ENCODE data around the gene OR6S1. TPM values are rescaled to one million over a fixed set of nuclear protein-coding genes. Genes with fewer than 3 reads are reported as not detected.

The OR6S1 gene
- total and polyA plus RNA-seq, 4 donors: not detected

- Histone ChIP-seq H3K27ac (ENCODE audit: low read depth in 1 of 2, low read length in 2 of 2) (no peak overlapping the region), H3K27me3 (ENCODE audit: control insufficient read depth in 4 of 4, insufficient read depth in 4 of 4, low read length in 3 of 4) (peaks cover 0 to 29% (median 14%) of the 10 kb centered on the region in 4 donors), H3K9ac (ENCODE audit: low read depth in 1 of 2, low read length in 2 of 2) (no peak overlapping the region), H3K4me1 (ENCODE audit: control insufficient read depth in 4 of 4, insufficient read depth in 4 of 4, low read length in 3 of 4) (peaks cover 3 to 15% (median 7%) of the 10 kb centered on the region in 4 donors), H3K36me3 (ENCODE audit: control insufficient read depth in 4 of 4, insufficient read depth in 3 of 4, low read depth in 1 of 4, low read length in 3 of 4) (no peaks in the 10 kb centered on the region), H3K4me3 (ENCODE audit: low read depth in 1 of 3, low read length in 3 of 3) (no peak overlapping the region), H3K9me3 (ENCODE audit: control insufficient read depth in 4 of 4, low read length in 3 of 4) (peaks cover 0 to 2% (median 0%) of the 10 kb centered on the region in 4 donors)
- WGBS: 46% methylated on average over 10 of the region's 10 CpGs
- DNase-seq (ENCODE audit: low spot score): no peak
- no peak for TF ChIP-seq RXRA (IDR thresholded peaks at IDR 0.05)
- TF ChIP-seq JUND (IDR thresholded peaks at IDR 0.05): no peak
- no peak for TF ChIP-seq HNF4A (conservative IDR thresholded peaks at IDR 0.05)
- TF ChIP-seq, protein P1, sequence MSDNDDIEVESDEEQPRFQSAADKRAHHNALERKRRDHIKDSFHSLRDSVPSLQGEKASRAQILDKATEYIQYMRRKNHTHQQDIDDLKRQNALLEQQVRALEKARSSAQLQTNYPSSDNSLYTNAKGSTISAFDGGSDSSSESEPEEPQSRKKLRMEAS (IDR thresholded peaks at IDR 0.05): no peak
- no peak for TF ChIP-seq ATF3 (IDR thresholded peaks at IDR 0.05)
- no peak for TF ChIP-seq TAF1 (conservative IDR thresholded peaks at IDR 0.05)
These were observed 13.2 kb downstream of the OR6S1 start for GRCh38 chr14:20628063-20628854.

GRCh38 chr14:20627346-20628027 lies 14.0 kb downstream of the OR6S1 start:
- H3K27me3 ChIP-seq (ENCODE audit: control insufficient read depth in 4 of 4, insufficient read depth in 4 of 4, low read length in 3 of 4): peaks cover 0 to 29% (median 12%) of the 10 kb centered on the region in 4 donors
- no peak overlapping the region for H3K4me3 ChIP-seq (ENCODE audit: low read depth in 1 of 3, low read length in 3 of 3)
- H3K36me3 ChIP-seq (ENCODE audit: control insufficient read depth in 4 of 4, insufficient read depth in 3 of 4, low read depth in 1 of 4, low read length in 3 of 4): no peaks in the 10 kb centered on the region
- WGBS: 63% methylated on average over 5 of the region's 5 CpGs
- peaks cover 0 to 2% (median 0%) of the 10 kb centered on the region in 4 donors for H3K9me3 ChIP-seq (ENCODE audit: control insufficient read depth in 4 of 4, low read length in 3 of 4)
- peaks cover 2 to 11% (median 6%) of the 10 kb centered on the region in 4 donors for H3K4me1 ChIP-seq (ENCODE audit: control insufficient read depth in 4 of 4, insufficient read depth in 4 of 4, low read length in 3 of 4)
- H3K27ac ChIP-seq (ENCODE audit: low read depth in 1 of 2, low read length in 2 of 2): no peak overlapping the region
- TF ChIP-seq, protein P1 (IDR thresholded peaks at IDR 0.05): no peak
- TF ChIP-seq HNF4G (IDR thresholded peaks at IDR 0.05) (no peak), TAF1 (conservative IDR thresholded peaks at IDR 0.05) (no peak), HNF4A (conservative IDR thresholded peaks at IDR 0.05) (no peak), ATF3 (IDR thresholded peaks at IDR 0.05) (no peak), SP1 (IDR thresholded peaks at IDR 0.05) (no peak), RAD21 (IDR thresholded peaks at IDR 0.05) (no peak), YY1 (IDR thresholded peaks at IDR 0.05) (no peak), RXRA (IDR thresholded peaks at IDR 0.05) (no peak), NR2F2 (IDR thresholded peaks at IDR 0.05) (no peak), FOXA1 (IDR thresholded peaks at IDR 0.05) (no peak), FOXA2 (IDR thresholded peaks at IDR 0.05) (no peak)
- TF ChIP-seq, protein P2, sequence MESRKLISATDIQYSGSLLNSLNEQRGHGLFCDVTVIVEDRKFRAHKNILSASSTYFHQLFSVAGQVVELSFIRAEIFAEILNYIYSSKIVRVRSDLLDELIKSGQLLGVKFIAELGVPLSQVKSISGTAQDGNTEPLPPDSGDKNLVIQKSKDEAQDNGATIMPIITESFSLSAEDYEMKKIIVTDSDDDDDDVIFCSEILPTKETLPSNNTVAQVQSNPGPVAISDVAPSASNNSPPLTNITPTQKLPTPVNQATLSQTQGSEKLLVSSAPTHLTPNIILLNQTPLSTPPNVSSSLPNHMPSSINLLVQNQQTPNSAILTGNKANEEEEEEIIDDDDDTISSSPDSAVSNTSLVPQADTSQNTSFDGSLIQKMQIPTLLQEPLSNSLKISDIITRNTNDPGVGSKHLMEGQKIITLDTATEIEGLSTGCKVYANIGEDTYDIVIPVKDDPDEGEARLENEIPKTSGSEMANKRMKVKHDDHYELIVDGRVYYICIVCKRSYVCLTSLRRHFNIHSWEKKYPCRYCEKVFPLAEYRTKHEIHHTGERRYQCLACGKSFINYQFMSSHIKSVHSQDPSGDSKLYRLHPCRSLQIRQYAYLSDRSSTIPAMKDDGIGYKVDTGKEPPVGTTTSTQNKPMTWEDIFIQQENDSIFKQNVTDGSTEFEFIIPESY (IDR thresholded peaks at IDR 0.05): no peak
- DNase-seq (ENCODE audit: low spot score): no peak
- H3K9ac ChIP-seq (ENCODE audit: low read depth in 1 of 2, low read length in 2 of 2): no peak overlapping the region
